HG02678 (cell line): ENCODE measurements around the gene ZBTB42.
"Not testable (repeated sequence)": the region's sequence is repeated elsewhere in the genome, so short reads cannot be mapped to it uniquely, and the experiment has no call there.

Experiments used
- ATAC-seq: cut with Tn5 transposase; IDR thresholded peaks from one replicate; pipeline ENCODE4 v1.9.1; 2021; ENCODE audit warnings: mild to moderate bottlenecking, moderate library complexity; ENCODE audit not compliant: unreplicated experiment

The ZBTB42 gene

DNA sequence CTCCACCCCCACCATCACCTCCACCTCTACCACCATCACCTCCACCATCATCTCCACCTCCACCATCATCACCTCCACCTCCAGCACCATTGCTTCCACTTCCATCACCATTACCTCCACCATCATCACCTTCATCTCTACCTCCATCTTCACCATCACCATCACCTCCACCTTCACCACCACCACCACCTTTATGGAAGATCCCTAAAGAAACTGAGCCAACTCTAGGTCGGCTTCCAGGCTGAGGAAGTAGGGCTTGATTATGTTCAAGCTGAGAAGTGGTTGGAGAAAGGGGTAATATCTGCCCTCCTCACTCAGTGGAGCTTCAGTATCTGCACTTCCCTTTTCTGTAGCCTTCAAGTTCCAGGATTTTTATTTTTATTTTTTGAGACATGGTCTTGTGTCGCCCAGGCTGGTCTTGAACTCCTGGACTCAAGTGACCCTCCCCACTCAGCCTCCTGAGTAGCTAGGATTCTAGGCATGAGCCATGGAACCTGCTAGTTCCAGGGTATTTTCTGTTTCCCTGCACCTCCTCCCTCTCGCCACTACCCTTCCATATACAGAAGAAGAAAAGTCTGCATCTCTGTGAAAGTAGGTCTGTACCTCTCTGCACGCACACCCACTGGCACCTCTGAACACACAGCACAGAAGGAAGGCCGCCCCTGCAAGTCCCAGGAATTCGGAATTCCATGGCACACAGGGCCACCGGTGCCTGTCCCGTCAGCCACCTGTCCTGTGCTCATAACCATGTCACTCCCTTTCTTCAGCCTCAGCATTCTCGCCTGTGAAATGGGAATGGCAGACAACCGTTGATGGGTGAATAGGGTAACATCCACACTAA is 5.9 kb downstream of the ZBTB42 start:
- no peak for ATAC-seq

DNA sequence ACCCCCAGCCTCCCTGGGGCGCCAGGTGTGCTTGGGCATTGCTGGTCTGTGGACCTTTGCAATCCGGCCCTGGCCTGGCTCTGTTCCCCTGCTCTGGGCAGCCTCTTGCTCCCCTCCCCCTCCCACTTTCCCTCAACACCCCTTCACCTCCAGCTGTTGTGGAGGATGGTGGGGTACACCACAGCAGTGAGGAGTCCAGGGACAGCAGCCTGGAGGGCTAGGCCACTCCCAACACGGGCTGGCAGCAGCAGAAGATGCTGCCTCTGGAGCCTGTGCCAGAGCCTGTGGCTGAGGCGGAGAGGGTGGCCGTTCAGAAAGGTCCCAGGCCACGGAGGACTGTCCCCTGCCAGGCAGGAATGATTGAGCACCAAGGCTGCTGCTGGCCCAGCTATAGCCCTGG is 7.6 kb downstream of the ZBTB42 start:
- ATAC-seq = no peak

DNA sequence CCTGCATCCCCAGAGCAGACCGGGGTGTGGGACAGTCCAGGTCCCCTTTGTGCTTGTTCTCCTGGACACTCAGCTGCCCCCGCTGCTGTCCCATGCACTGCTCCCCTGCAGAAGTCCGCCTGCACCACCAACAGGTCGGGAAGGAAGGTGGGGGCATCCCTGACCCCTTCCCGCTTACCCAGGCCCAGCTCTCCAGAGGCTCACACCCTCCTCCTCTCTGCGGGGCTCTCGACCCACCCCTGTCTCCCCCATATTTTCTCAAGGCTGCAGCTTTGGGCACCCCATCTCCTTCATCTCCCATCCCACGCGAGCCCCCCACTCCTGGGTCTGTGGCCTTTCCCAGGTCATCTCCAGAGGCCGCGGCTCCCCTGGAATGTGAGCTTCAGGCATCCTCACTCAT is 9.4 kb downstream of the ZBTB42 start:
- ATAC-seq = no peak

DNA sequence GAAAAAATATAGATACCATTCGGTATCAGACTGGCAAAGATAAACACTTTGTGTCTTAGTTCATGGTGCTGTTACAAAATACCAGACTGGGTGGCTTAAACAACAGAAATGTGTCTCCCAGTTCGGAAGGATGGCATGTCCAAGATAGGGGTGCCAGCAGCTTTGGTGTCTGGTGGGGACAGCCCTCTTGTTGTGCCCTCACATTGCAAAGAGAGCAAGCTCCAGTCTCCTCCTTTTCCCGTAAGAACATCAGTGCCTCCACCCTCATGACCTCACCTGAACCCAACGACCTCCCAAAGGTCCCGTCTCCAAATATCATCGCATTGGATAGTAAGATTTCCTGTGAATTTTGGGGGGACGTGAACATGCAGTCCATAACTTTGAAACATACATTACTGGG is 12.4 kb downstream of the ZBTB42 start:
- ATAC-seq = no peak

DNA sequence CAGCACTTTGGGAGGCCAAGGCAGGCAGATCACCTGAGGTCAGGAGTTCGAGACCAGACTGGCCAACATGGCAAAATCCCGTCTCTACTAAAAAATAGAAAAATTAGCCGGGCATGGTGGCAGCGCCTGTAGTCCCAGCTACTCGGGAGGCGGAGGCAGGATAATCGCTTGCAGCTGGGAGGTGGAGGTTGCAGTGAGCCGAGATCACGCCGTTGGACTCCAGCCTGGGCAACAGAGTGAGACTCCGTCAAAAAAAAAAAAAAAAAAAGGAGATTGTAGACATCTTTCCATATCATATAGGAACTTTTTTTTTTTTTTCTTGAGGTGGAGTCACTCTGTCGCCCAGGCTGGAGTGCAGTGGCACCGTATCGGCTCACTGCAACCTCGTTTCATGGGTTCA is 13.8 kb downstream of the ZBTB42 start:
- not testable (repeated sequence) for ATAC-seq

DNA sequence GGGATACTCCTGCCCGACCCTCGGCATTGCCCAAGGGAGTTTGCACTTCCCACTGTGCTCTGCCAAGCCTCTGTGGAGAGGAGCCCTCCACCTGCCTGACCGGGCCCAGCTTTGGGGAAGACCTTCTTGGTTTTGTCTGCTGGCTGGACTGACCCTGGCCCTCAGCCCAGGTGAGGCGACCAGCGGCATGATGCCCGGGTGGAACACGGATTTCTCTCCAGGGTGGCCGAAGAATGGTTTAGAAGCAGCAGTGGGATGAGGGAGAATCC is 15.6 kb downstream of the ZBTB42 start:
- ATAC-seq = no peak

DNA sequence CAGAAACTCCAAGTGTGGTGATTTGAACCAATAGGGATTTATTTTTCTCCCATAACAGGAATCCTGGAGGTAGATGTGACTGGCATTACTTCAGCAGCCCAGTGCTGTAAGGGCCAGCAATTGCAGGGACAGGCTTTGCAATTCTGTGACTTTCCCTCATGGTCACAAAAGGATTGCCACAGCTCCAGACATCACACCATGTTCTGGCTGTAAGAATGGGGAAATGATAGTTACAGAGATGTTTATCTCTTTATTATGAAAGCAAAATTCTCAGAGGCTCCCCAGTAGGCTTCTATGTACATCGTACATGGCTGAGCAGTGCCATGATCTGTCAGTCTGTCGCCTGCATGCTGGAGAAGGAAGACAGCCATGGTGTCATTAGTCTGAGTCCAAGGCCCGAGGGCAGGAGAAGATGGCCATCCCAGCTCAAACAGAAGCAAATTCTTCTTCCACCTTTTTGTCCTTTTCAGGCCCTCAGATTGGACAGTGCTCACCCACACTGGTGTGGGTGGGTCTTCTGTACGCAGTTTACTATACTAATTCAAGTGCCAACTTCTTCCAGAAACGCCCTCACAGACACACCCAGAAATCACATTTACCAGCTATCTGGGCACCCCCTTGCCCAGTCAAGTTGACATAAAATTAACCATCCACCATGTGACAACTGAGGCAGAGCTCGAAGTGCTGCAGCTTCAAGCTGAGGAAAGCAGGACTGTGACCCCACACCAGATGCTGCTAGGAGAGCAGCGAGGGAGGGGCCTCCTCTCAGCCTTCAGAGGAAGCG is 17.2 kb downstream of the ZBTB42 start:
- ATAC-seq = no peak

DNA sequence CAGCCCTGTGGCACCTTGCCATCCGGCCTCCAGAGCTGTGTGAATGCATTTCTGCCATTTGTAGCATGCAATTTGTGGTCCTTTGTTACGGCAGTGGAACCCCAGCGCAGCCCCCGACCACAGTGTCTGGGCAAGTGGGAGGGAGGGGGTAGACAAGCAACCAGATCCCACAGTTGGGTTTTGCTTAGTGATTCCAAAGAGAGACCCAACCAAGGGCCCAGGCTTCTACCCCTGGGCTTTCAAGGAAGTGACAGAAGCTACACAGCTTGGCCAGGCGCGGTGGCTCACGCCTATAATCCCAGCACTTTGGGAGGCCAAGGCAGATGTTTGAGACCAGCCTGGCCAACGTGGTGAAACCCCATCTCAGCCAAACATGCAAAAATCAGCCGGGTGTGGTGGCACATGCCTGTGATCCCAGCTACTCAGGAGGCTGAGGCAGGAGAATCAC is 17.8 kb downstream of the ZBTB42 start:
- ATAC-seq = no peak

DNA sequence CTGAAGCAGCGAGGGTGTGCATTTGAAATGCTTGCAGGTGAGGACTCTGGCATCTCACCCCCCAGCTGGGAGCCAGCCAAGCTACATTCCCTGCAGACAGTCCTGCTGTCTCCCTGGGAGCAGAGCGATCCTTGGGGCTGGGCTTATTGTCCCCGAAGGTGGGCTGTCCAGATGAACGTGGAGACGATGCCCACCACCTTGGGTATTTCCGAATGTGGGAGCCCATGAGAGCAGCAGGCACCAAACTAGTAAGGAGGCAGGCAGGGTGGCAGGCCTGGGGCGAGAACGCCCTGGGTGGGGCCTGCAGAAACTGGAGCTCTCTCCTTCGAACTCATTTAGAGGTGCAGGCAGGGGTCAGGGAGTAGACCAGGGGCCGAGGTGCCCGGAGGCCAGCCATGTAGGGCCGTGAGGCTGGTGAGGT is 18.5 kb downstream of the ZBTB42 start:
- no peak for ATAC-seq

DNA sequence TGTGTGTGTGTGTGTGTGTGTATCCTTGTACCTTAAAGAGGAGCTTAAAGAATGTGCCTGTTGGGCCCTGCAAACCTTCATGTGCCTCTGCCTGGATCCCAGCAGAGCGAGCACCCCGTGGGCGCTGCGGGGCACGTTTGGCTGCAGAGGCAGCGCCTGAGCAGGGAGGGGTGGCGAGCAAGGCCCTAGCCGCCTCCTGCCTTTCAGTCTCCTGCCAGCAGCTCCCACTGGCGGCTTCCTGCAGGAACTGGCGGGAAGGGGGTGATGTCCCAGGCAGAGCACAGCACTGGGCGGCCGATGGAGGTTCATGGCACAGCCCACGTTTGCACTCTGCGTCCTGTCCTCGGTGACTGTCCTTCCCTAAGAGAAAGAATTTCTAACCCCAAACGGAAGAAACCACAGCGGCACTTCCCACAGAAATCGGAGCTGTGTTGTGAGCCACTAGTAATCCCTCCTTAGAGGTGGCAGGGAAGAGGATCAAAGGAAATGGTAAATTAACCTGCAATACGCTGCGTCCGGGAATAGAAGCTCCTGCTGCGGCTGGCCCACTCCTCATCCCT is 19.8 kb downstream of the ZBTB42 start:
- ATAC-seq = no peak

DNA sequence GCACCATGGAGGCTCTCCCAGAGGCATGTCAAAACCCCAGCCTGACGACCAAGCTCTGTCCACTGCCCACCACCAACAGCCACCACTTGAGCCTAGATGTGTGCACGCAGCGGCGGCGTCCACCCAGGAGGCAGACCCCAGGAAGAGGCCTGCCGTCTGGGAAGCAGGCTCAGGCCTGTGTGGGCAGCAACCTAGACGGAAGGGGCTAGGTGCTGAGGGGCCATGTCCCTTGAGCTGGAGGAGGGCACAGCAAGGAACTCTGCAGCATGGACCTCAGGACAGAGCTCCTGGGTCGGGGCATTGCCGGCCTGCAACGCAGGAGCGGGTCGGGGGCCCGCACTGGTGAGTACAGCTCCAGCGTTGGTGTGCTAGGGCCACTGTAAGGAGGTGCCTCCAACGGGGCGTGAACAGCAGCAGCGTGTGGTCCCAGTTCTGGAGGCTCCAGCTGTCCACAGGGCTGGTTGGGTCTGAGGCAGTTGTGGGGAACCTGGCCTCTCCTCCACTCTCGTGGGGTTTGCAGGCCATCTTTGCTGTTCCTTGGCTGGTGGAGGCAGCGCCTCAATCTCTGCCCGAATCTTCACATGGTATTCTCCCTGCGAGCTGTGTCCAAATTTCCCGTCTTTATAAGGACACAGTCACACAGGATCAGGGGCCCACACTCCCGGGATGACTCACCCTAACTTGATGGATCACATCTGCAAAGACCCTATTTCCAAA is 20.5 kb downstream of the ZBTB42 start:
- no peak for ATAC-seq

DNA sequence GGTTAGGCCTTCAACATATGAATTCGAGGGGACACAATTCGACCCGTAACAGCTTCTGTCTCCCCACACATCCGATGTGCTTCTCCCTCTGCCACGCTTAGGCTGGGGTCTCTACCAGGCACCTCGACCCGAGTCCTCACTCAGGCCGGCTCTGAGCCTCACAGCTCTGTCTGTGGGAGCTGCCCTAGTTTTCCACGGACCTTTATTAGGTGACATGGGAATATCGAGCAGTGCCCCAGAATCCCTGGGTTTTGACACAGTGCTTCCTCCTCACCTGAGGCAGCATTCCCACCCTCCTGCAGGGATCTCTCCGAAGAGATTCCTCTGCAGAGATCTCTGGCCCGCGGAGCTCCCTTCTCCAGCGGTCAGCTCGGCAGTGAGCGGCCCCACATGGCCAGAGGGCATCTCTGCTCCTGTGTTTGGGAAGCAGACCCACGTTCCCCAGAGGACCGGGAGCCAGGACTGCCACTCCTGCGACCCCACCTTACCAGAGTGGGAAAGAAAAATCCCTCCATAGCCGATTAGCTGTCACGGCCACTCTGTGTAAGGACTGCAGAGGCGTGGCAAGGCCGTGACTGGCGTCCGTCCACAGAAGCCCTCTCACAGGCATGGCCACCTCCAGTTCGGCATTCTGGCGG is 21.2 kb downstream of the ZBTB42 start:
- no peak for ATAC-seq

DNA sequence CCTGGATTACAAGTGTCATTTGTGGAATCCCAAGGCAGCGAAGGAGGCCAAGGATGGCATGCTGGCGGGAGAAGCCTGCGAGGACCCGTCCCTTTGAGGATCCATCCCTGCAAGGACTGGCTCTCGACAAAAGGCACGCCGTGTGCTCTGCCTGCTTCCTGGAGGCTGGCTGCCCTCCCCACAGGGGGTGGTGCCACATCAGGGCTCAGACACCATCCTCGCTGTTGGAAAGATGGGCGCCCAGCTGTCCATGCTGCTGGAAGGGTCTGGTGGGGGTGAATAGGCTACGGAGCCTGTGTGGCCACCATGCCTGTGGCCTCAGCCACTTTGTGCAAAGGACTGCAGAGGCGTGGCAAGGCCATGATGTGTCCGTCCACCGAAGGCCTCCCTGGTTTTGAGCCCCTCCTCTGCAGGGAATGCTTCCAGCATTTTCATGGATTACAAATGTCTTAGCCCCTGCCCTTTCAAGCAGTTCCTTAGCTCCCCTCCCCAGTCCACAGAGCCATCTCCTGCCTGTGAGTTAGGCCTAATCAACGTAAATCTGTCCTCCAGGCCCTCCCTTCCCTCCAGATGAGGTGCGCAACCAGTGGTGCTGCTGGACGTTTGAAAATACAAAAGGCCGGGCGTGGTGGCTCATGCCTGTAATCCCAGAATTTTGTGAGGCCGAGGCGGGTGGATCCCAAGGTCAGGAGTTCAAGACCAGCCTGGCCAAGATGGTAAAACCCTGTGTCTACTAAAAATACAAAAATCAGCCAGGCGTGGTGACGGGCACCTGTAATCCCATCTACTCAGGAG is 22.1 kb downstream of the ZBTB42 start:
- ATAC-seq = no peak

DNA sequence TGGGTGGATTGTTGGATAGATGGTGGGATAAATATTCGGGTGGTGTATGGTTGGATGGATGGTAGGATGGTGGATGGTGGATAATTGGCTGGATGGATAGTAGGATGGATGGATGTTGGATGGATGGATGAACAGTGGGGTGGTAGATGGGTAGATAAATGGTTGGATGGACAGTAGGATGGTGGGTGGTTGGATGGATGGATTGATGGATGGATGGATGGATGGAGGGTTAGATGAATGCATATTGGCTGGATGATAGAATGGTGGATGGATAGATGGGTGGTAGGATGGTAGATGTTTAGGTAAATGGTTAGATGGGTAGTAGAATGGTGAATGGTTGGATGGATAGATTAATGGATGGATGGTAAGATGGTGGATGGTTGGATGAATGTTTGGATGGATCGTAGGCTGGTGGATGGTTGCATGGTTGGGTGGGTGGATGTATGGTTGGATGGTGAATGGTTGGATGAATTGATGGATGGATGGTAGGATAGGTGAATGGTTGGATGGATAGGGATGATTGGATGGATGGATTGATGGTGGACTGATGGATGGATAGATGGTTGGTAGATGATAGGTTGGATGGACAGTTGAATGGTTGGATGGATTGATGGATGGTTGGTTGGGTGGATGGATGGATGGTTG is 23.6 kb downstream of the ZBTB42 start:
- ATAC-seq = no peak

DNA sequence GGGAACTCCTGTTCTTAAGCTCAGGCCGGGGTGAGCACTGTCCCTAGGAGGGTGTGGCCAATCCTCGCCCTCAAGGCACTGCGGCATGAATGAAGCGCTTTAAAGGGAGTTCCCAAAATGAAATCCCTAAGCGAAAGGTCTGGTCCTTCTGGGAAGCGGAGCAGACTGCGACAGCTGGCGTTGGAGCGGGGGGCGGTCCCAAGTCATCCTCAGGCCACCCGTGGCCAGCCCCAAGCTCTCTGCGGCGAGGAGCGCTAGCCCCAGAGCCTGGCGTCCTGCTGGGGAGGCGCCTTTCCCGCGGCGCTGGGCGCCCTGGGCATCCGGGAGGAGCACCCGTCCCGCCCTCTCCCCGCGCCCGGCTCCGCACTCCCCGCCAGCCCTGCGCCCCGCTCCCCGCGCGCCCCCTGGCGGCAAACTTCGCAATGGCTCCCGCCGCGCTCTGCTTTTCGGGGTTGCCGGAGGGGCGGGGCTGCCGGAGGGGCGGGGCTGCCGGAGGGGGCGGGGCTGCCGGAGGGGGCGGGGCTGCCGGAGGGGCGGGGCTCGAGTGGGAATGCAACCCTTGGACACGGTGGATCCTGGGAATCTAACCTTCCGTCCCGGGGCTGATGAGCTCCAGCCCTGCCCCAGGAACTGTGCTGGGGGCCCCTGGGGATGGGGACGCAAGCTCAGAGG is 25.4 kb downstream of the ZBTB42 start:
- peak; percentile 86 for ATAC-seq

DNA sequence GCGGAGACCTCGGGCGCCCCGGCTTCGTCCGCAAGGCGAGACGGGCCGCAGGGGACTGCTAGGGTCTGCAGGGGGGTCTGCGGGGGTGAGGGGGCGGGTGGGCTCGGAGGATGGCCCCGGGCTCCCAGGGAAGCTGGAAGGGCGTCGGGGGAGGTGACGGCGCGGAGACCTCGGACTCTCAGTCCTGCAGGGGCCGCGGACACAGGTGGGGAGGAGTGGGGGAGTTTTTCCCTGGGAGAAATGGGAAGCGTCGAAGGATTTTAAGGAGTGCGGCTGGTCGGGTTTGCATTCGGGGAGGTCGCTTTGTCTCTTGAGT is 25.9 kb downstream of the ZBTB42 start:
- ATAC-seq = no peak

DNA sequence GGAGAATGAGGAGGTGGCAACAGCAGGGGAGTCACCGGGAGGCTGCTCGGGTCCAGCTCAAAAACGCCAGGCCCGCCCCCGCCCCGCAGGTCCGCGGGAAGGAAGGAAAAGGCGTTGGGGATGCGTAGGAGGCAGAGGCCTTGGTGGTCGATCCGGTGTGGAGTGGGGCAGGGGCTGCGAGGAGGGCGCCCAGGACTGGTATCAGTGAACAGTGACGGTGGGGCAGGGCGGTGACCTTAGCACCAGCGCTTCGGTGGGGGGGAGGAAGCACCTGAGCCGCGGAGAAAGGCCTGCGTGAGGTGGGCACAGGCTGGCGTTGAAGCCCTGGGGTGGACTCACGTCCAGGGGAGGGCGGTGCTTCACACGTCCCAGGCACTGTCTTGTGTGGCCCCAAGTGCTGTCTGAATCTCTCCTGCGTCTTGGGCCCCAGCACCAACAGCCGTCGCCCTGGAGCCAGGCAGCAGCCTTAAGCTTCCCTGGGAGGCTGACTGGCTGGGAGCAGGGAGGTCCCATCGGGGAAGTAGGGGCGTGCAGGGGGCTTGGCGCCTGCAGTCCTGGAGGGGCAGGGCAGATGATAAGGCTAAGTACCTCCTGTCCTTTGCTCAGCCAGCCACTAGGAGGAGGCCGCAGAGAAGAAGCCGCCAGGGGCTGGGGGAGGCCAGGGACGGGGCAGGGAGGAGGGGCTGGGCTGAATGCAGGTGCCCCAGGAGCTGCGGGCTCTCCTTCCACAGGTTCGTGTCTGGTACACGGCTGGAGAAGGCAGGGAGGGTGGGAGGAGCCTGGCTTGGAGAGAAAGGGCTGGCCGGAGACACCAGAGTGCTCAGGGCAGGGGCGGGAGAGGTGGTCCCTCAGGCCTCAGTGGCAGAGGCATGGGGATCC is 26.5 kb downstream of the ZBTB42 start:
- no peak for ATAC-seq

DNA sequence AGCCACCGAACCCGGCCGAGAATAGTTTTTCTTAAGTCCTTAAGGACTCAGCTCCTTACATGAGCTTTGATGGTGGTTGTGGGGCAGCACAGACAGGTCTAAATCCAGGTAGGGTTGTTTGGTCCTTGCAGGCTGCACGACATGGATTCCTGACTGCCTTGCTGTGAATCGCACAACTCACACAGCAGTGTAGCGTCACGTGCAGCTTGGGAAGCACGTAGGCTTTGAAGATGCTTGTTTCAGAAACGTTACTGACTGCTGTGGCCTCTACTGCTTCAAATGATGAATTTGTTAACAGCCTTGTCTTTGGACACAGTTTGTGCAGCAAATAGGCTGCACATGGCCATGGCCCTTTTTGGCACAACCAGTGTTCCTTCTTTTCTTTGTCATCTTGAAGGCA is 29.9 kb downstream of the ZBTB42 start:
- no peak for ATAC-seq
